CD14-positive monocyte (primary cell): ENCODE results near the gene CROCC. TPM values are rescaled to one million over a fixed set of nuclear protein-coding genes. Genes with fewer than 3 reads are reported as not detected.
A peak's percentile ranks its signal among the peaks of the same experiment; 100 is the strongest.

ENCODE experiments used
- DNase-seq, 3 donors: peaks; one replicate each; pipeline ENCODE4 v3.0.0-alpha.2; 2011 to 2022
- H2AFZ ChIP-seq: 2 replicates; pipeline ENCODE4 v1.6.0; 2012; ENCODE audit warnings: mild to moderate bottlenecking, low read depth, low read length, inconsistent platforms; ENCODE audit not compliant: insufficient read depth, poor library complexity, severe bottlenecking
- H3K27ac ChIP-seq, 2 donors: 1 replicate in 1 of 2; 2 replicates in 1 of 2; pipeline ENCODE4 v1.5.1; 2012 to 2013; ENCODE audit warnings: low read length in 2 of 2, control low read depth in 1 of 2, inconsistent platforms in 1 of 2, low read depth in 1 of 2, mild to moderate bottlenecking in 1 of 2
- H3K27me3 ChIP-seq, 2 donors: one replicate each; pipeline versions ENCODE4 v1.6.0 to v1.6.1; 2011 to 2013; ENCODE audit warnings: low read length in 2 of 2; ENCODE audit not compliant: control insufficient read depth in 2 of 2, insufficient read depth in 2 of 2
- H3K36me3 ChIP-seq, 2 donors: replicated peaks in 1 of 2; 1 replicate in 1 of 2; 2 replicates in 1 of 2; pipeline versions ENCODE4 v1.5.1 to v1.6.1; 2012 to 2013; ENCODE audit warnings: low read length in 2 of 2, control low read depth in 1 of 2, inconsistent platforms in 1 of 2, mild to moderate bottlenecking in 1 of 2; ENCODE audit not compliant: insufficient read depth in 2 of 2, control insufficient read depth in 1 of 2
- H3K4me1 ChIP-seq, 2 donors: 1 replicate in 1 of 2; 2 replicates in 1 of 2; pipeline versions ENCODE4 v1.5.1 to v1.6.1; 2012 to 2013; ENCODE audit warnings: low read length in 2 of 2, control low read depth in 1 of 2, inconsistent platforms in 1 of 2, mild to moderate bottlenecking in 1 of 2, moderate library complexity in 1 of 2; ENCODE audit not compliant: insufficient read depth in 2 of 2, control insufficient read depth in 1 of 2
- H3K4me2 ChIP-seq: replicated peaks from 2 replicates; pipeline ENCODE3; 2012; ENCODE audit warnings: low read length, moderate library complexity, mild to moderate bottlenecking; ENCODE audit not compliant: poor library complexity, severe bottlenecking; ENCODE audit errors: extremely low read depth
- H3K4me3 ChIP-seq, 3 experiments: fragments of 200-600 bp in 1 of 3; sonication (generic) in 1 of 3; replicated peaks in 1 of 3; 1 replicate in 2 of 3; 2 replicates in 1 of 3; pipeline ENCODE4 v1.5.1; 2011 to 2013; ENCODE audit warnings: low read length in 3 of 3, mild to moderate bottlenecking in 3 of 3, control low read depth in 2 of 3, low read depth in 2 of 3, inconsistent platforms in 1 of 3, moderate library complexity in 1 of 3
- H3K79me2 ChIP-seq: 2 replicates; pipeline ENCODE4 v1.6.0; 2012; ENCODE audit warnings: mild to moderate bottlenecking, control low read depth, inconsistent platforms, low read length, moderate library complexity; ENCODE audit not compliant: insufficient read depth
- H3K9ac ChIP-seq: 2 replicates; pipeline ENCODE4 v1.6.0; 2017; ENCODE audit warnings: low read length, mild to moderate bottlenecking; ENCODE audit not compliant: insufficient read depth, poor library complexity, severe bottlenecking
- H3K9me3 ChIP-seq, 2 donors: replicated peaks in 1 of 2; 1 replicate in 1 of 2; 2 replicates in 1 of 2; pipeline versions ENCODE4 v1.5.1 to v1.6.1; 2012 to 2013; ENCODE audit warnings: low read length in 2 of 2, control low read depth in 1 of 2; ENCODE audit not compliant: control insufficient read depth in 1 of 2, insufficient read depth in 1 of 2
- H4K20me1 ChIP-seq: 2 replicates; pipeline ENCODE4 v1.6.0; 2012; ENCODE audit warnings: mild to moderate bottlenecking, low read length, control low read depth, moderate library complexity; ENCODE audit not compliant: insufficient read depth
- H3K27ac Mint-ChIP-seq, 7 donors: one replicate each; pipeline ENCODE4 v1.8.0; 2020; ENCODE audit warnings: mild to moderate bottlenecking in 7 of 7, mixed read lengths in 7 of 7, moderate library complexity in 6 of 7, inconsistent platforms in 2 of 7
- H3K27me3 Mint-ChIP-seq, 3 donors: one replicate each; pipeline ENCODE4 v1.8.0; 2021 to 2022; ENCODE audit warnings: low read depth in 3 of 3, mild to moderate bottlenecking in 3 of 3, mixed read lengths in 3 of 3, moderate library complexity in 3 of 3, inconsistent platforms in 1 of 3
- H3K36me3 Mint-ChIP-seq, 2 donors: one replicate each; pipeline ENCODE4 v1.8.0; 2020; ENCODE audit warnings: mixed read lengths in 2 of 2, inconsistent platforms in 1 of 2, mild to moderate bottlenecking in 1 of 2
- H3K4me1 Mint-ChIP-seq: one replicate; pipeline ENCODE4 v1.8.0; 2020; ENCODE audit warnings: mild to moderate bottlenecking, mixed read lengths
- H3K4me3 Mint-ChIP-seq, 2 donors: one replicate each; pipeline ENCODE4 v1.8.0; 2020; ENCODE audit warnings: mild to moderate bottlenecking in 2 of 2, mixed read lengths in 2 of 2, moderate library complexity in 1 of 2
- H3K9me3 Mint-ChIP-seq, 7 donors: one replicate each; pipeline ENCODE4 v1.8.0; 2020 to 2022; ENCODE audit warnings: mixed read lengths in 7 of 7, mild to moderate bottlenecking in 6 of 7, moderate library complexity in 6 of 7, inconsistent platforms in 2 of 7
- CTCF ChIP-seq: fragments of 200-600 bp; IDR thresholded peaks from one replicate; pipeline ENCODE4 v1.8.0; 2022; ENCODE audit warnings: antibody characterized with exemption, mild to moderate bottlenecking
- WGBS: methylation state at CpG from one replicate; pipeline ENCODE4 v1.1.5; 2013; ENCODE audit warnings: missing lambda C conversion rate; ENCODE audit not compliant: insufficient coverage; 5-methylcytosine and 5-hydroxymethylcytosine counted together
- intact Hi-C, 2 donors: fragments of 100-400 bp; cut with micrococcal nuclease; formaldehyde crosslinking; loops; one replicate each; pipeline versions ENCODE4 v1.15.0 to v1.15.1; 2023
- polyA plus RNA-seq, 3 donors: library from polyadenylated mRNA; depleted of rRNA in 1 of 3; unstranded in 2 of 3; stranded (reverse) in 1 of 3; fragments of 300-500 nt in 2 of 3; fragments of >200 nt in 1 of 3; fragmentation: Illumina TruSeq in 2 of 3; gene quantifications; 1 replicate in 2 of 3; 2 replicates in 1 of 3; pipeline ENCODE4 v1.2.3, GENCODE V29; 2012 to 2021

The CROCC gene
- polyA plus RNA-seq, 3 donors: 0.21 to 46.1 (median 0.69) TPM

- peaks cover 52 to 58% of the 10 kb centered on the region in 2 donors for H3K4me1 ChIP-seq
- H3K4me1 Mint-ChIP-seq: peaks cover 55% of the 10 kb centered on the region
- WGBS: 0% methylated on average over 1 of the region's 15 CpGs
- peak overlapping the region; percentile 86 to 90 for H3K4me3 Mint-ChIP-seq
- TF ChIP-seq CTCF: no peak
- H3K4me3 ChIP-seq: peak overlapping the region; percentile 68 to 91 (median 81)
- H3K27ac ChIP-seq: peak overlapping the region in 1 of 2 donors; percentile 41
- H3K9me3 Mint-ChIP-seq: no peaks in the 10 kb centered on the region
- H3K27ac Mint-ChIP-seq: peak overlapping the region in 4 of 7 donors; percentile 46 to 75 (median 66)
- H3K27me3 ChIP-seq: no peaks in the 10 kb centered on the region
- peaks cover 21% of the 10 kb centered on the region for H4K20me1 ChIP-seq
- H3K36me3 ChIP-seq: peaks cover 0 to 2% of the 10 kb centered on the region in 2 donors
- H3K79me2 ChIP-seq: peaks cover 12% of the 10 kb centered on the region
- H3K36me3 Mint-ChIP-seq: peaks cover 3 to 6% of the 10 kb centered on the region in 2 donors
- peak overlapping the region; percentile 83 for H2AFZ ChIP-seq
- intact Hi-C loops: no loop called here
- H3K9ac ChIP-seq: peak overlapping the region; percentile 69
- DNase-seq: no peak
- no peaks in the 10 kb centered on the region for H3K9me3 ChIP-seq
- peaks cover 4 to 5% (median 4%) of the 10 kb centered on the region in 3 donors for H3K27me3 Mint-ChIP-seq
- peak overlapping the region; percentile 96 for H3K4me2 ChIP-seq
Measured at GRCh38 chr1:17011092-17011438, 89.3 kb downstream of the CROCC start.

- Histone ChIP-seq H3K79me2 (peaks cover 12% of the 10 kb centered on the region), H2AFZ (peak within 1 kb of the TSS; percentile 83), H3K9me3 (no peaks in the 10 kb centered on the region), H3K27me3 (no peaks in the 10 kb centered on the region), H3K9ac (peak within 1 kb of the TSS; percentile 69), H3K36me3 (no peaks in the 10 kb centered on the region), H3K4me3 (peak within 1 kb of the TSS; percentile 68 to 91 (median 81)), H3K27ac (peak within 1 kb of the TSS in 1 of 2 donors; percentile 41), H4K20me1 (peaks cover 21% of the 10 kb centered on the region), H3K4me1 (peaks cover 54 to 61% of the 10 kb centered on the region in 2 donors), H3K4me2 (peak within 1 kb of the TSS; percentile 96)
- Mint-ChIP-seq H3K27ac (peak within 1 kb of the TSS in 6 of 7 donors; percentile 43 to 80 (median 68)), H3K27me3 (peaks cover 4 to 5% (median 5%) of the 10 kb centered on the region in 3 donors), H3K4me1 (peaks cover 57% of the 10 kb centered on the region), H3K4me3 (peak within 1 kb of the TSS; percentile 86 to 90), H3K36me3 (peaks cover 0 to under 1% of the 10 kb centered on the region in 2 donors), H3K9me3 (no peaks in the 10 kb centered on the region)
- WGBS: 1% methylated on average over 92 of the region's 94 CpGs
- TF ChIP-seq CTCF: no peak
- intact Hi-C loops: no loop called here
- peak; percentile 30 to 71 (median 52) for DNase-seq
Measured at GRCh38 chr1:17011439-17012307, 89.9 kb downstream of the CROCC start, which contains the start of gene ATP13A2. TSS of gene ATP13A2 (minus strand) at chr1:17011928. CDS start at chr1:17011738, 190 bp downstream.
